ENCODE results near the gene FOXD4L6.
"Not testable (repeated sequence)": the region's sequence is repeated elsewhere in the genome, so short reads cannot be mapped to it uniquely, and the experiment has no call there.

DNA sequence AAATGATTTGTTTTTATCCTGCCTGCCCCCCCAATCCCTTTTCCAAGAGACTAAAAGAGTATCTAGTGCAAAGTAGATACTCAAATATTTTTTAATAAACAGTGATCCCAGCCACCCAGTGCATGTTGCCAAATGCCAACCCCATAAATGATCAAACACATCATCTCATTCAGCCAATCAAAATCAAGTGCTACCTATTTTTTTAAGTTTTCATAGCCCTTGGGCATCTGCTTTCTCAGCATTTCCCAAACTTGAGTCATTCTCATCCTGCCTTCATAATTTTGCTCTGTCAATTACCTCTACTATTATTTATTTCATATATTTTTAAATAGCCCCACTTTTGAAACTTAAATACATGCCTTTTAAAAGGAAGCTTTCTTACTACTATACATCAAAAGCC, 37.6 kb downstream of the FOXD4L6 start:
- TF ChIP-seq, protein P1, sequence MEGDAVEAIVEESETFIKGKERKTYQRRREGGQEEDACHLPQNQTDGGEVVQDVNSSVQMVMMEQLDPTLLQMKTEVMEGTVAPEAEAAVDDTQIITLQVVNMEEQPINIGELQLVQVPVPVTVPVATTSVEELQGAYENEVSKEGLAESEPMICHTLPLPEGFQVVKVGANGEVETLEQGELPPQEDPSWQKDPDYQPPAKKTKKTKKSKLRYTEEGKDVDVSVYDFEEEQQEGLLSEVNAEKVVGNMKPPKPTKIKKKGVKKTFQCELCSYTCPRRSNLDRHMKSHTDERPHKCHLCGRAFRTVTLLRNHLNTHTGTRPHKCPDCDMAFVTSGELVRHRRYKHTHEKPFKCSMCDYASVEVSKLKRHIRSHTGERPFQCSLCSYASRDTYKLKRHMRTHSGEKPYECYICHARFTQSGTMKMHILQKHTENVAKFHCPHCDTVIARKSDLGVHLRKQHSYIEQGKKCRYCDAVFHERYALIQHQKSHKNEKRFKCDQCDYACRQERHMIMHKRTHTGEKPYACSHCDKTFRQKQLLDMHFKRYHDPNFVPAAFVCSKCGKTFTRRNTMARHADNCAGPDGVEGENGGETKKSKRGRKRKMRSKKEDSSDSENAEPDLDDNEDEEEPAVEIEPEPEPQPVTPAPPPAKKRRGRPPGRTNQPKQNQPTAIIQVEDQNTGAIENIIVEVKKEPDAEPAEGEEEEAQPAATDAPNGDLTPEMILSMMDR (IDR thresholded peaks at IDR 0.05; ENCODE audit: insufficient read depth, low read depth, low read length), result not testable (repeated sequence)
- not testable (repeated sequence) for TF ChIP-seq EZH2 (IDR thresholded peaks at IDR 0.05; ENCODE audit: insufficient read depth, low read length)

All from astrocyte (in vitro differentiated cells and primary cell).